HepG2 (cell line): ENCODE data around the gene GRIK4. TPM values are rescaled to one million over a fixed set of nuclear protein-coding genes. Genes with fewer than 3 reads are reported as not detected.

ENCODE experiments used
- ATAC-seq: fragments of 200-7000 bp; cut with Tn5 transposase; 3 replicates; pipeline ENCODE4 v1.9.1; 2020; ENCODE audit warnings: mild to moderate bottlenecking, moderate library complexity
- BruUV-seq: library from RNA; stranded (reverse); fragments of 400-500 nt; replicated peaks from 2 replicates; lab custom pipeline; 2021; lab: Mats Ljungman, UMichigan
- CTCF ChIA-PET: fragments of 300-600 bp; formaldehyde crosslinking; extraction: SDS; loops from one replicate; lab custom pipeline; 2021; ENCODE audit warnings: low total read pairs, inconsistent platforms, low intra/inter-chr PET ratio; lab: Yijun Ruan, JAX
- POLR2A ChIA-PET: fragments of 350-600 bp; sonication (Branson Sonifier 250); formaldehyde crosslinking; loops from one replicate; lab custom pipeline; 2020; ENCODE audit warnings: antibody characterized with exemption, inconsistent platforms; lab: Yijun Ruan, JAX
- DNase-seq: peaks from one replicate; pipeline ENCODE4 v3.0.0-alpha.2; 2015; ENCODE audit warnings: low spot score
- FAIRE-seq: peaks from 3 replicates; lab custom pipeline; 2011; peaks lifted over from hg19 to GRCh38; lab: Jason Lieb, UNC
- H2AFZ ChIP-seq: one replicate; pipeline ENCODE4 v1.6.1; 2011; ENCODE audit warnings: low read length, inconsistent platforms
- H3K27ac ChIP-seq: fragments of 300-600 bp; 3 replicates; pipeline ENCODE4 v1.8.0; 2011; ENCODE audit warnings: mixed run types, mild to moderate bottlenecking, mixed read lengths, low read length, inconsistent platforms; ENCODE audit not compliant: insufficient read depth; ENCODE audit errors: extremely low read length
- H3K27me3 ChIP-seq, 2 experiments: fragments of 200-600 bp in 1 of 2; 2 replicates in 1 of 2; 3 replicates in 1 of 2; pipeline versions ENCODE4 v1.6.0 to v1.8.0; 2011; ENCODE audit warnings: low read length in 2 of 2, mild to moderate bottlenecking in 2 of 2, moderate library complexity in 2 of 2, inconsistent platforms in 1 of 2; ENCODE audit not compliant: insufficient read depth in 2 of 2, control insufficient read depth in 1 of 2
- H3K36me3 ChIP-seq, 2 experiments: fragments of 200-600 bp in 1 of 2; replicated peaks in 1 of 2; 2 replicates in 1 of 2; 3 replicates in 1 of 2; pipeline versions ENCODE4 v1.5.1 to v1.8.0; 2011; ENCODE audit warnings: low read length in 2 of 2, inconsistent platforms in 1 of 2; ENCODE audit not compliant: insufficient read depth in 2 of 2, control insufficient read depth in 1 of 2
- H3K4me1 ChIP-seq: 2 replicates; pipeline ENCODE4 v1.5.1; 2012; ENCODE audit warnings: low read length, inconsistent platforms; ENCODE audit not compliant: insufficient read depth
- H3K4me2 ChIP-seq: 2 replicates; pipeline ENCODE4 v1.6.0; 2011; ENCODE audit warnings: low read depth, low read length, inconsistent platforms
- H3K4me3 ChIP-seq, 3 experiments: fragments of 200-600 bp in 1 of 3; sonication (generic), shearing (Covaris generic) in 1 of 3; replicated peaks in 1 of 3; 2 replicates each; pipeline ENCODE4 v1.5.1; 2011 to 2016; ENCODE audit warnings: low read length in 3 of 3, inconsistent platforms in 2 of 3, low read depth in 2 of 3, mild to moderate bottlenecking in 2 of 3, control low read depth in 1 of 3, mixed read lengths in 1 of 3; ENCODE audit not compliant: insufficient read depth in 1 of 3
- H3K79me2 ChIP-seq: one replicate; pipeline ENCODE4 v1.6.1; 2011; ENCODE audit warnings: low read length, inconsistent platforms; ENCODE audit not compliant: insufficient read depth
- H3K9ac ChIP-seq: 2 replicates; pipeline ENCODE4 v1.6.0; 2011; ENCODE audit warnings: mild to moderate bottlenecking, low read depth, low read length, inconsistent platforms; ENCODE audit not compliant: insufficient read depth
- H3K9me3 ChIP-seq: 2 replicates; pipeline ENCODE4 v1.5.1; 2012; ENCODE audit warnings: mild to moderate bottlenecking, low read length
- H4K20me1 ChIP-seq: 2 replicates; pipeline ENCODE4 v1.6.0; 2011; ENCODE audit warnings: inconsistent platforms, mild to moderate bottlenecking, low read length, moderate library complexity; ENCODE audit not compliant: insufficient read depth
- FOXO4 ChIP-seq: sonication (generic); formaldehyde crosslinking; conservative IDR thresholded peaks from 2 replicates; pipeline ENCODE4 v1.8.1; 2023; ENCODE audit warnings: missing genetic modification reagents
- PRMT3 ChIP-seq: sonication (generic); formaldehyde crosslinking; IDR thresholded peaks from 2 replicates; pipeline ENCODE4 v1.8.1; 2022; ENCODE audit warnings: low read depth, mild to moderate bottlenecking, moderate library complexity, missing genetic modification reagents, borderline replicate concordance
- RBM22 ChIP-seq: fragments of 200-400 bp; formaldehyde crosslinking; optimal IDR thresholded peaks from 2 replicates; pipeline ENCODE3; 2017; ENCODE audit warnings: mild to moderate bottlenecking, low read length, moderate library complexity
- SP1 ChIP-seq, 2 experiments: fragments of 450-650 bp in 1 of 2; sonication (generic) in 1 of 2; formaldehyde crosslinking in 1 of 2; IDR thresholded peaks; 2 replicates each; pipeline versions ENCODE4 v1.4.0 to v1.6.1; 2016 to 2020; ENCODE audit warnings: missing genetic modification reagents in 1 of 2
- TBP ChIP-seq: sonication (generic); formaldehyde crosslinking; IDR thresholded peaks from 2 replicates; pipeline ENCODE4 v1.5.0; 2020; ENCODE audit warnings: missing genetic modification reagents
- YY1 ChIP-seq: IDR thresholded peaks from 2 replicates; pipeline ENCODE4 v1.6.1; 2011; ENCODE audit warnings: low read length, low read depth, moderate library complexity, mild to moderate bottlenecking; ENCODE audit not compliant: insufficient read depth, insufficient replicate concordance
- ZBTB1 ChIP-seq: sonication (generic); formaldehyde crosslinking; IDR thresholded peaks from 2 replicates; pipeline ENCODE4 v1.4.0; 2020; ENCODE audit warnings: missing genetic modification reagents, borderline replicate concordance
- ZGPAT ChIP-seq: IDR thresholded peaks from 2 replicates; pipeline ENCODE4 v1.6.1; 2016; ENCODE audit warnings: mild to moderate bottlenecking
- ZNF441 ChIP-seq: sonication (generic); formaldehyde crosslinking; IDR thresholded peaks from 2 replicates; pipeline ENCODE4 v1.7.0; 2021; ENCODE audit warnings: missing genetic modification reagents, borderline replicate concordance
- ZNF674 ChIP-seq: sonication (generic); formaldehyde crosslinking; IDR thresholded peaks from 2 replicates; pipeline ENCODE4 v1.5.0; 2020; ENCODE audit warnings: low read depth, mild to moderate bottlenecking, missing genetic modification reagents
- WGBS: methylation state at CpG from one replicate; pipeline ENCODE4 v1.1.6; 2017; ENCODE audit warnings: low lambda C conversion rate; 5-methylcytosine and 5-hydroxymethylcytosine counted together
- in situ Hi-C: cut with HindIII; loops from 2 replicates; pipeline ENCODE4 v1.10.0; 2017; ENCODE audit warnings: low pct_unique_long_range_greater_than_20kb; ENCODE audit not compliant: extremely low pct_ligation_motif_present
- intact Hi-C: fragments of 100-400 bp; cut with micrococcal nuclease; formaldehyde crosslinking; loops from one replicate; pipeline ENCODE4 v1.10.0; 2022; ENCODE audit not compliant: unreplicated experiment
- polyA plus RNA-seq, 8 experiments: library from polyadenylated mRNA; depleted of rRNA in 3 of 8; stranded (reverse) in 7 of 8; unstranded in 1 of 8; fragments of >200 nt; fragmentation: Illumina TruSeq in 4 of 8; extraction: Trizol in 4 of 8; gene quantifications; 2 replicates each; pipeline versions ENCODE4 v1.2.1 to v1.2.3, GENCODE V29; 2011 to 2016; ENCODE audit warnings: low read depth in 4 of 8, missing spikeins in 1 of 8, mixed read lengths in 1 of 8; ENCODE audit not compliant: insufficient read depth in 1 of 8
- total RNA-seq, 5 experiments: library from RNA; depleted of rRNA; stranded (reverse); fragments of >200 nt; fragmentation: Illumina TruSeq; extraction: Trizol; gene quantifications; 2 replicates each; pipeline ENCODE4 v1.2.3, GENCODE V29; 2016; ENCODE audit warnings: low read depth in 1 of 5
- TF ChIP-seq, protein P1 (sequence below): sonication (generic); formaldehyde crosslinking; IDR thresholded peaks from 2 replicates; pipeline ENCODE4 v1.4.0; 2020; ENCODE audit warnings: mild to moderate bottlenecking, missing genetic modification reagents
- TF ChIP-seq, protein P2 (sequence below): sonication (generic); formaldehyde crosslinking; IDR thresholded peaks from 2 replicates; pipeline ENCODE4 v1.4.0; 2020; ENCODE audit warnings: missing genetic modification reagents, borderline replicate concordance

GRIK4 gene
- total and polyA plus RNA-seq, 2 of the 13 experiments (the other 11 are each of a cell fraction or from before 2014, with no cell fraction given) = 0.04 to 0.07 TPM

GRCh38 chr11:120577041-120577440 is 65.5 kb downstream of the GRIK4 start:
- FAIRE-seq (no peak), ATAC-seq (no peak), DNase-seq (no peak)
- no peaks in the 10 kb centered on the region for H3K79me2 ChIP-seq
- no peak overlapping the region for H3K4me3 ChIP-seq
- no peaks in the 10 kb centered on the region for H3K9me3 ChIP-seq
- in situ Hi-C loops = no loop called here
- H2AFZ ChIP-seq = no peak overlapping the region
- no peaks in the 10 kb centered on the region for H4K20me1 ChIP-seq
- peaks cover 0 to 10% of the 10 kb centered on the region in 2 experiments; a peak in 2 of 5 replicates for H3K27me3 ChIP-seq
- H3K9ac ChIP-seq = no peak overlapping the region
- no peak overlapping the region for H3K27ac ChIP-seq
- WGBS = 63% methylated on average over 2 of the region's 2 CpGs
- no peaks in the 10 kb centered on the region for H3K4me1 ChIP-seq
- POLR2A ChIA-PET = no interaction called here
- H3K36me3 ChIP-seq = no peaks in the 10 kb centered on the region
- intact Hi-C loops = no loop called here
- BruUV-seq = no TSS peak
- CTCF ChIA-PET = no interaction called here
- no peak overlapping the region for H3K4me2 ChIP-seq
- TF ChIP-seq, protein P1, sequence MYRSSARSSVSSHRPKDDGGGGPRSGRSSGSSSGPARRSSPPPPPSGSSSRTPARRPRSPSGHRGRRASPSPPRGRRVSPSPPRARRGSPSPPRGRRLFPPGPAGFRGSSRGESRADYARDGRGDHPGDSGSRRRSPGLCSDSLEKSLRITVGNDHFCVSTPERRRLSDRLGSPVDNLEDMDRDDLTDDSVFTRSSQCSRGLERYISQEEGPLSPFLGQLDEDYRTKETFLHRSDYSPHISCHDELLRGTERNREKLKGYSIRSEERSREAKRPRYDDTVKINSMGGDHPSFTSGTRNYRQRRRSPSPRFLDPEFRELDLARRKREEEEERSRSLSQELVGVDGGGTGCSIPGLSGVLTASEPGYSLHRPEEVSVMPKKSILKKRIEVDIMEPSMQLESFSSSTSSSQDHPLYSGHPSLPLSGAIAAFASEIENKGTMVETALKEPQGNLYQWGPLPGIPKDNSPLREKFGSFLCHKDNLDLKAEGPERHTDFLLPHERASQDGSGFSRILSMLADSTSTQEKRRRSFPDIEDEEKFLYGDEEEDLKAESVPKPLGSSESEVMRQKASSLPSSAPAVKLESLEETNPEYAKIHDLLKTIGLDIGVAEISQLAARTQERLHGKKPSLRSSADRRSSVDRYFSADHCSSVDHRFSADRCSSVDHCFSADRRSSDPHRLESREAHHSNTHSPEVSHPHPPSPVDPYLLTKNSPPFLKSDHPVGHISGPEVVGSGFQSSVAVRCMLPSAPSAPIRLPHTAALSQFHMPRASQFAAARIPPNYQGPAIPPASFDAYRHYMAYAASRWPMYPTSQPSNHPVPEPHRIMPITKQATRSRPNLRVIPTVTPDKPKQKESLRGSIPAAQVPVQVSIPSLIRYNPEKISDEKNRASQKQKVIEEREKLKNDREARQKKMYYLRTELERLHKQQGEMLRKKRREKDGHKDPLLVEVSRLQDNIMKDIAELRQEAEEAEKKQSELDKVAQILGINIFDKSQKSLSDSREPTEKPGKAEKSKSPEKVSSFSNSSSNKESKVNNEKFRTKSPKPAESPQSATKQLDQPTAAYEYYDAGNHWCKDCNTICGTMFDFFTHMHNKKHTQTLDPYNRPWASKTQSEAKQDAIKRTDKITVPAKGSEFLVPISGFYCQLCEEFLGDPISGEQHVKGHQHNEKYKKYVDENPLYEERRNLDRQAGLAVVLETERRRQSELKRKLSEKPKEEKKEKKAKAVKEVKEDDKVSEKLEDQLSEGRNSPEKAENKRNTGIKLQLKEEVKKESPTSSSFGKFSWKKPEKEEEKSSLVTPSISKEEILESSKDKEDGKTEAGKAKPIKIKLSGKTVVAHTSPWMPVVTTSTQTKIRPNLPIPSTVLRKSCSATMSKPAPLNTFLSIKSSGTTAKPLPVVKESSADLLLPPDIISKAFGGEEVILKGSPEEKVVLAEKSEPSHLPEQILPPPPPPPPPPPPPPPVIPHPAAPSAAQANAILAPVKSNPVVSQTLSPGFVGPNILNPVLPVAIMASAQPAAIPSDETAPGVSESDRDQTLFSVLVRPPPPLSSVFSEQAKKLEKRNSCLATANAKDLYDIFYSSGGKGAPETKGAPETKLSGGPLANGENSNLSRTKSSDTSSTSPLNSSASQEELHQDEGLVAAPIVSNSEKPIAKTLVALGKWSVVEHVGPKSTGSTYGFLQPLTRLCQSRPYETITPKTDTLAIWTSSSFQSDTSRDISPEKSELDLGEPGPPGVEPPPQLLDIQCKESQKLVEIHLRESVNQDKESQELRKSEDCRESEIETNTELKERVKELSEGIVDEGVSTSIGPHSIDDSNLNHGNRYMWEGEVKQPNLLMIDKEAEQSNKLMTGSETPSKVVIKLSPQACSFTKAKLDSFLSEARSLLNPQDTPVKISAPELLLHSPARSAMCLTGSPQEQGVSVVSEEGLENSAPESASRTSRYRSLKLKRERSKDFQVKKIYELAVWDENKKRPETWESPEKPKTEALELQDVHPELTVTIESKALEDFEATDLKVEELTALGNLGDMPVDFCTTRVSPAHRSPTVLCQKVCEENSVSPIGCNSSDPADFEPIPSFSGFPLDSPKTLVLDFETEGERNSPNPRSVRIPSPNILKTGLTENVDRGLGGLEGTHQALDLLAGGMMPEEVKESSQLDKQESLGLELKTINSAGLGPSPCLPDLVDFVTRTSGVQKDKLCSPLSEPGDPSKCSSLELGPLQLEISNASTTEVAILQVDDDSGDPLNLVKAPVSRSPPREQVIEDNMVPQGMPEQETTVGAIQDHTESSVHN (CRISPR knock-in tag) = no peak
- TF ChIP-seq, protein P2, sequence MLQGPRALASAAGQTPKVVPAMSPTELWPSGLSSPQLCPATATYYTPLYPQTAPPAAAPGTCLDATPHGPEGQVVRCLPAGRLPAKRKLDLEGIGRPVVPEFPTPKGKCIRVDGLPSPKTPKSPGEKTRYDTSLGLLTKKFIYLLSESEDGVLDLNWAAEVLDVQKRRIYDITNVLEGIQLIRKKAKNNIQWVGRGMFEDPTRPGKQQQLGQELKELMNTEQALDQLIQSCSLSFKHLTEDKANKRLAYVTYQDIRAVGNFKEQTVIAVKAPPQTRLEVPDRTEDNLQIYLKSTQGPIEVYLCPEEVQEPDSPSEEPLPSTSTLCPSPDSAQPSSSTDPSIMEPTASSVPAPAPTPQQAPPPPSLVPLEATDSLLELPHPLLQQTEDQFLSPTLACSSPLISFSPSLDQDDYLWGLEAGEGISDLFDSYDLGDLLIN (CRISPR knock-in tag) = no peak
- TF ChIP-seq ZBTB1 (CRISPR knock-in tag) (no peak), TBP (no peak), PRMT3 (CRISPR knock-in tag) (no peak), RBM22 (no peak), FOXO4 (CRISPR knock-in tag) (no peak), YY1 (no peak), ZGPAT (CRISPR knock-in tag) (no peak), SP1 (IDR thresholded peaks at IDR 0.05) (no peak), SP1 (CRISPR knock-in tag; IDR thresholded peaks at IDR 0.05) (no peak), ZNF441 (no peak), ZNF674 (CRISPR knock-in tag) (no peak)
